ENCODE data around the gene PDE4A. TPM values are rescaled to one million over a fixed set of nuclear protein-coding genes. Genes with fewer than 3 reads are reported as not detected.
A peak's percentile ranks its signal among the peaks of the same experiment; 100 is the strongest.

Gene PDE4A
- total and polyA plus RNA-seq, 2 of the 13 experiments (the other 11 are each of a cell fraction or from before 2014, with no cell fraction given), result 1.1 to 4.1 TPM

DNA sequence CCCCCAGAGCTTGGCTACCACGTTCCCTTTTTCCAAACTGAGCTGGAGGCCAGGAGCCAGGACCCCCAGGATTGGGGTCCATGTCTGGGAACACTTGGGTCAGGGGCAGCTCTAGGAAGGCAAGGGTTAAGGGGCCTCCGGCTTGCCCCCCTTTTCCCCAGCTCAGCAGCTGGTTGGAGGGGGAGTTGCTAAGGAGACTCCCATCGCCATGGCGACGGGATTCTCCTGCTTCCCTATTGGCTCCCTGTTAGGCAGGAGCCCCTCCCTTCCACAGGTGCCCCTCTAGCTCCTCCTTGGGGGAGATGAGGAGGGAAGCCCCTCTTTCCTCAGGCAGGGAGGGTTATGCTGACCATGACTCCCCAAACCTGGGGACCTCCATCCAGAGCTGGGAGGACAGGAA is 33.9 kb downstream of the PDE4A start:
- DNase-seq (ENCODE audit: low spot score) (no peak), ATAC-seq (no peak), FAIRE-seq (no peak)
- POLR2A ChIA-PET, result interaction anchor here (1.1 kb wide), 1 partner anchor 50 kb away, joined by 3 read pairs; no protein-coding TSS in a partner anchor
- H2AFZ ChIP-seq (ENCODE audit: low read length), result no peak overlapping the region
- in situ Hi-C loops (cut with HindIII; ENCODE audit: extremely low pct_ligation_motif_present, low pct_unique_long_range_greater_than_20kb), result no loop called here
- H3K36me3 ChIP-seq (replicated peaks in 1 of 2; ENCODE audit: control insufficient read depth in 1 of 2, insufficient read depth in 2 of 2, low read length in 2 of 2), result no peaks in the 10 kb centered on the region
- 87% methylated on average over 4 of the region's 5 CpGs for WGBS (ENCODE audit: low lambda C conversion rate)
- BruUV-seq (replicated peaks), result no TSS peak
- no peaks in the 10 kb centered on the region for H4K20me1 ChIP-seq (ENCODE audit: insufficient read depth, low read length)
- CTCF ChIA-PET (ENCODE audit: low intra/inter-chr PET ratio, low total read pairs), result no interaction called here
- H3K9me3 ChIP-seq (ENCODE audit: low read length), result no peaks in the 10 kb centered on the region
- no peak overlapping the region for H3K9ac ChIP-seq (ENCODE audit: insufficient read depth, low read depth, low read length)
- H3K79me2 ChIP-seq (ENCODE audit: insufficient read depth, low read length), result no peaks in the 10 kb centered on the region
- H3K27ac ChIP-seq (ENCODE audit: extremely low read length, insufficient read depth, low read length), result no peak overlapping the region
- no peaks in the 10 kb centered on the region for H3K27me3 ChIP-seq (ENCODE audit: control insufficient read depth in 1 of 2, insufficient read depth in 2 of 2, low read length in 2 of 2)
- no peak overlapping the region for H3K4me2 ChIP-seq (ENCODE audit: low read depth, low read length)
- intact Hi-C loops (cut with micrococcal nuclease; ENCODE audit: unreplicated experiment), result no loop called here
- H3K4me1 ChIP-seq (ENCODE audit: insufficient read depth, low read length), result no peaks in the 10 kb centered on the region
- H3K4me3 ChIP-seq (replicated peaks in 1 of 3; ENCODE audit: insufficient read depth in 1 of 3, low read depth in 2 of 3, low read length in 3 of 3), result no peak overlapping the region
- no peak for TF ChIP-seq PHF20 (CRISPR knock-in tag; IDR thresholded peaks at IDR 0.05)
- TF ChIP-seq AKAP8 (CRISPR knock-in tag; IDR thresholded peaks at IDR 0.05), result no peak
- TF ChIP-seq, protein P1, sequence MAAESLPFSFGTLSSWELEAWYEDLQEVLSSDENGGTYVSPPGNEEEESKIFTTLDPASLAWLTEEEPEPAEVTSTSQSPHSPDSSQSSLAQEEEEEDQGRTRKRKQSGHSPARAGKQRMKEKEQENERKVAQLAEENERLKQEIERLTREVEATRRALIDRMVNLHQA (CRISPR knock-in tag; IDR thresholded peaks at IDR 0.05), result no peak
- no peak for TF ChIP-seq KLF15 (CRISPR knock-in tag; IDR thresholded peaks at IDR 0.05; ENCODE audit: borderline replicate concordance)
- TF ChIP-seq MED8 (CRISPR knock-in tag; IDR thresholded peaks at IDR 0.05; ENCODE audit: insufficient replicate concordance), result no peak
- no peak for TF ChIP-seq ZNF777 (CRISPR knock-in tag; IDR thresholded peaks at IDR 0.05)
- TF ChIP-seq, protein P2, sequence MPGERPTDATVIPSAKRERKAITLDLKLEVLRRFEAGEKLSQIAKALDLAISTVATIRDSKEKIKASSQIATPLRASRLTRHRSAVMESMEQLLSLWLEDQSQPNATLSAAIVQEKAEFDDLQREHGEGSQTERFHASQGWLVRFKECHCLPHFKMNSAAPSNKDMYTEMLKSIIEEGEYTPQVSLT (CRISPR knock-in tag; IDR thresholded peaks at IDR 0.05; ENCODE audit: borderline replicate concordance, low read depth), result no peak
- TF ChIP-seq, protein P3, sequence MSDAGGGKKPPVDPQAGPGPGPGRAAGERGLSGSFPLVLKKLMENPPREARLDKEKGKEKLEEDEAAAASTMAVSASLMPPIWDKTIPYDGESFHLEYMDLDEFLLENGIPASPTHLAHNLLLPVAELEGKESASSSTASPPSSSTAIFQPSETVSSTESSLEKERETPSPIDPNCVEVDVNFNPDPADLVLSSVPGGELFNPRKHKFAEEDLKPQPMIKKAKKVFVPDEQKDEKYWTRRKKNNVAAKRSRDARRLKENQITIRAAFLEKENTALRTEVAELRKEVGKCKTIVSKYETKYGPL (CRISPR knock-in tag; IDR thresholded peaks at IDR 0.05), result no peak
- TF ChIP-seq RARA (CRISPR knock-in tag; IDR thresholded peaks at IDR 0.05), result no peak
- TF ChIP-seq SNRNP70 (IDR thresholded peaks at IDR 0.05; ENCODE audit: low read depth, low read length), result no peak
- TF ChIP-seq, protein P4, sequence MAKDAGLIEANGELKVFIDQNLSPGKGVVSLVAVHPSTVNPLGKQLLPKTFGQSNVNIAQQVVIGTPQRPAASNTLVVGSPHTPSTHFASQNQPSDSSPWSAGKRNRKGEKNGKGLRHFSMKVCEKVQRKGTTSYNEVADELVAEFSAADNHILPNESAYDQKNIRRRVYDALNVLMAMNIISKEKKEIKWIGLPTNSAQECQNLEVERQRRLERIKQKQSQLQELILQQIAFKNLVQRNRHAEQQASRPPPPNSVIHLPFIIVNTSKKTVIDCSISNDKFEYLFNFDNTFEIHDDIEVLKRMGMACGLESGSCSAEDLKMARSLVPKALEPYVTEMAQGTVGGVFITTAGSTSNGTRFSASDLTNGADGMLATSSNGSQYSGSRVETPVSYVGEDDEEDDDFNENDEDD (CRISPR knock-in tag; IDR thresholded peaks at IDR 0.05; ENCODE audit: borderline replicate concordance), result no peak
- TF ChIP-seq, protein P5, sequence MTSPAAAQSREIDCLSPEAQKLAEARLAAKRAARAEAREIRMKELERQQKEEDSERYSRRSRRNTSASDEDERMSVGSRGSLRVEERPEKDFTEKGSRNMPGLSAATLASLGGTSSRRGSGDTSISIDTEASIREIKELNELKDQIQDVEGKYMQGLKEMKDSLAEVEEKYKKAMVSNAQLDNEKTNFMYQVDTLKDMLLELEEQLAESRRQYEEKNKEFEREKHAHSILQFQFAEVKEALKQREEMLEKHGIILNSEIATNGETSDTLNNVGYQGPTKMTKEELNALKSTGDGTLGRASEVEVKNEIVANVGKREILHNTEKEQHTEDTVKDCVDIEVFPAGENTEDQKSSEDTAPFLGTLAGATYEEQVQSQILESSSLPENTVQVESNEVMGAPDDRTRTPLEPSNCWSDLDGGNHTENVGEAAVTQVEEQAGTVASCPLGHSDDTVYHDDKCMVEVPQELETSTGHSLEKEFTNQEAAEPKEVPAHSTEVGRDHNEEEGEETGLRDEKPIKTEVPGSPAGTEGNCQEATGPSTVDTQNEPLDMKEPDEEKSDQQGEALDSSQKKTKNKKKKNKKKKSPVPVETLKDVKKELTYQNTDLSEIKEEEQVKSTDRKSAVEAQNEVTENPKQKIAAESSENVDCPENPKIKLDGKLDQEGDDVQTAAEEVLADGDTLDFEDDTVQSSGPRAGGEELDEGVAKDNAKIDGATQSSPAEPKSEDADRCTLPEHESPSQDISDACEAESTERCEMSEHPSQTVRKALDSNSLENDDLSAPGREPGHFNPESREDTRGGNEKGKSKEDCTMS (CRISPR knock-in tag; conservative IDR thresholded peaks at IDR 0.05), result no peak
- no peak for TF ChIP-seq NCOA1 (CRISPR knock-in tag; IDR thresholded peaks at IDR 0.05)
- no peak for TF ChIP-seq FOXM1 (CRISPR knock-in tag; IDR thresholded peaks at IDR 0.05)
- peak; percentile 48; the same call in 1 of the 2 replicates for TF ChIP-seq RFX3 (CRISPR knock-in tag; IDR thresholded peaks at IDR 0.05)
- 0 out of 2 replicates have a peak, but pooled peaks have one; percentile 14 for TF ChIP-seq NFYB (CRISPR knock-in tag; IDR thresholded peaks at IDR 0.05)
- TF ChIP-seq, protein P6, sequence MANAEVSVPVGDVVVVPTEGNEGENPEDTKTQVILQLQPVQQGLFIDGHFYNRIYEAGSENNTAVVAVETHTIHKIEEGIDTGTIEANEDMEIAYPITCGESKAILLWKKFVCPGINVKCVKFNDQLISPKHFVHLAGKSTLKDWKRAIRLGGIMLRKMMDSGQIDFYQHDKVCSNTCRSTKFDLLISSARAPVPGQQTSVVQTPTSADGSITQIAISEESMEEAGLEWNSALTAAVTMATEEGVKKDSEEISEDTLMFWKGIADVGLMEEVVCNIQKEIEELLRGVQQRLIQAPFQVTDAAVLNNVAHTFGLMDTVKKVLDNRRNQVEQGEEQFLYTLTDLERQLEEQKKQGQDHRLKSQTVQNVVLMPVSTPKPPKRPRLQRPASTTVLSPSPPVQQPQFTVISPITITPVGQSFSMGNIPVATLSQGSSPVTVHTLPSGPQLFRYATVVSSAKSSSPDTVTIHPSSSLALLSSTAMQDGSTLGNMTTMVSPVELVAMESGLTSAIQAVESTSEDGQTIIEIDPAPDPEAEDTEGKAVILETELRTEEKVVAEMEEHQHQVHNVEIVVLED (CRISPR knock-in tag; IDR thresholded peaks at IDR 0.05; ENCODE audit: borderline replicate concordance), result no peak
- peak; percentile 83; the same call in 1 of the 2 replicates for TF ChIP-seq RFXANK (CRISPR knock-in tag; IDR thresholded peaks at IDR 0.05)
- TF ChIP-seq RFXAP (CRISPR knock-in tag; IDR thresholded peaks at IDR 0.05; ENCODE audit: borderline replicate concordance), result peak; percentile 84; the same call in 1 of the 2 replicates
